ENCODE measurements around the gene TMUB2. TPM values are rescaled to one million over a fixed set of nuclear protein-coding genes. Genes with fewer than 3 reads are reported as not detected.

TMUB2 gene
- total and polyA plus RNA-seq, 7 donors, result 14.1 to 44.4 (median 20.9) TPM

DNA sequence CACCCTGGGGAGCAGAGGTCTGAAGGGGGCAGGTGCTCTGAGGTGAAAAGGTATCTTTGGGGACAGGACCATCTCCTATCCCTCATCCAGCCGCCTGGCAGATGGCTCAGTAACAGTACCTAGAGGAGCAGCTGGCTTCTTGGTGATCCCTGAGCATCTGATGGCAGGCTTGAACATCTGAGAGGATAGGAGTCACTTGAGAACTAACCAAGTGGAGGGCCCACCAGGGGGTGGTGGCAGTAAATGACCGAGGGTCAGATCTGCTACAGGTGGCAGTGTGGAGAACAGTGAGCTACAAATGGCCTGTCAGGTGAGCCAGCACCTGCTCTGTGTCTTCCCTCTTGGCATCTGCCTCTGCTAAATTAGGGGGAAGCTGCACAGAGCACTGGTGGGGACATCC, 31.3 kb upstream of the TMUB2 start:
- H3K4me1 ChIP-seq, result no peaks in the 10 kb centered on the region
- H3K27me3 ChIP-seq (ENCODE audit: insufficient read depth in 3 of 3, low read length in 2 of 3), result no peaks in the 10 kb centered on the region
- H3K36me3 ChIP-seq (ENCODE audit: insufficient read depth in 1 of 2, low read depth in 1 of 2), result no peaks in the 10 kb centered on the region
- TF ChIP-seq, protein P1, sequence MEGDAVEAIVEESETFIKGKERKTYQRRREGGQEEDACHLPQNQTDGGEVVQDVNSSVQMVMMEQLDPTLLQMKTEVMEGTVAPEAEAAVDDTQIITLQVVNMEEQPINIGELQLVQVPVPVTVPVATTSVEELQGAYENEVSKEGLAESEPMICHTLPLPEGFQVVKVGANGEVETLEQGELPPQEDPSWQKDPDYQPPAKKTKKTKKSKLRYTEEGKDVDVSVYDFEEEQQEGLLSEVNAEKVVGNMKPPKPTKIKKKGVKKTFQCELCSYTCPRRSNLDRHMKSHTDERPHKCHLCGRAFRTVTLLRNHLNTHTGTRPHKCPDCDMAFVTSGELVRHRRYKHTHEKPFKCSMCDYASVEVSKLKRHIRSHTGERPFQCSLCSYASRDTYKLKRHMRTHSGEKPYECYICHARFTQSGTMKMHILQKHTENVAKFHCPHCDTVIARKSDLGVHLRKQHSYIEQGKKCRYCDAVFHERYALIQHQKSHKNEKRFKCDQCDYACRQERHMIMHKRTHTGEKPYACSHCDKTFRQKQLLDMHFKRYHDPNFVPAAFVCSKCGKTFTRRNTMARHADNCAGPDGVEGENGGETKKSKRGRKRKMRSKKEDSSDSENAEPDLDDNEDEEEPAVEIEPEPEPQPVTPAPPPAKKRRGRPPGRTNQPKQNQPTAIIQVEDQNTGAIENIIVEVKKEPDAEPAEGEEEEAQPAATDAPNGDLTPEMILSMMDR (IDR thresholded peaks at IDR 0.05), result no peak
- no peak overlapping the region for H3K4me3 ChIP-seq
- H3K9me3 ChIP-seq, result no peaks in the 10 kb centered on the region
- ATAC-seq, result no peak
- WGBS, 3 donors, result 76 to 84% (median 81%) methylated on average over 2 of the region's 2 CpGs
- intact Hi-C loops (cut with DNase I), result no loop called here
- H3K27ac ChIP-seq, result no peak overlapping the region
- DNase-seq, result no peak

DNA sequence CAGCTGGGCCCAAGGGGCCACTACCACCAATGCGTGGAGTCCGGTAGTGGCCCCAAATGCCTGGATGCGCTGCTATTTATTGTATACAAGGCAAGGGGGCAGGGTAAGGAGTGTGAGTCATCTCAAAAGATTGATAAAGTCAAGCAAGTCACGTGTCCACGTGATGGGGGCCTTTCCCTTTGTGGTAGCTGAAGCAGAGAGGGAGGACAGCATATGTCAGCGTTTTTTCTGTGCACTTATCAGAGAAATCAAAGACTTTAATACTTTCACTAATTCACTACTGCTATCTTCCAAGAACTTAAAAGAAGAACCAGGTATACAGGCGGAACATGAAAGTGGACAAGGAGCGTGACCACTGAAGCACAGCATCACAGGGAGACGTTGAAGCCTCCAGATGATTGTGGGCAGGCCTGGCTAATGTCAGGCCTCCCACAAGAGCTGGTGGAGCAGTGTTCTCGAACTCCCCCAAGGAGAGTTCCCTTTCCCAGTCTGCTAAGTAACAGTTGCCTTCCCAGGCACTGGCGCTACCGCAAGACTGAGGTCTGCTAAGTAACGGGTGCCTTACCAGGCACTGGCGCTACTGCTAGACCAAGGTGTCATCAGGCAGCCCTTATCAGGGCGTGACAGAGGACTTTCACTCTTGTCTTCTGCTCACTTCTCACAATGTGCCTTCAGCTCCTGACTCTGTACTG, 27.1 kb upstream of the TMUB2 start:
- no peaks in the 10 kb centered on the region for H3K4me1 ChIP-seq
- 92 to 93% (median 92%) methylated on average over 15 of the region's 15 CpGs for WGBS, 3 donors
- intact Hi-C loops (cut with DNase I), result loop anchor here in 1 of 2 donors (10.0 kb wide), 1 partner anchor 215 kb away; the partner anchor contains the start of gene PPY
- no peak overlapping the region for H3K27ac ChIP-seq
- H3K9me3 ChIP-seq, result no peaks in the 10 kb centered on the region
- no peaks in the 10 kb centered on the region for H3K27me3 ChIP-seq (ENCODE audit: insufficient read depth in 3 of 3, low read length in 2 of 3)
- ATAC-seq, result no peak
- no peak overlapping the region for H3K4me3 ChIP-seq
- H3K36me3 ChIP-seq (ENCODE audit: insufficient read depth in 1 of 2, low read depth in 1 of 2), result no peaks in the 10 kb centered on the region
- TF ChIP-seq, protein P1 (IDR thresholded peaks at IDR 0.05), result no peak
- no peak for DNase-seq

DNA sequence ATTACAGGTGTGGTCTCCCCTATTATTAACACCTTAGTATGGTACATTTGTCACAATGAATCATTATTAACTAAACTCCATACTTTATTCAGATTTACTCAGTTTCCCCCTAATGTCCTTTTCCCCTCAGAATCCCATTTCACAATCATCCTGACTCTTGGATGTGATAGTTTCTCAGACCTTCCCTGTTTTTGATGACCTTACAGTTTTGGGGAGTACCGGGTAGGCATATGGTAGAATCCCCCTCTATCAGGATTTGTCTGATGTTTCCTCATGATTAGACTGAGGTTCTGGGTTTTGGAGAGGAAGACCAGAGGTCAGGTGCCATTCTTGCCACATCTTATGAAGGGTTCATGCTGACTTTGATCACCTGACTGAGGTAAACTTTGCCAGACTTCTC, 22.3 kb upstream of the TMUB2 start:
- H3K36me3 ChIP-seq (ENCODE audit: insufficient read depth in 1 of 2, low read depth in 1 of 2), result no peaks in the 10 kb centered on the region
- peaks cover 11% of the 10 kb centered on the region for H3K4me1 ChIP-seq
- DNase-seq (no peak), ATAC-seq (no peak)
- no peaks in the 10 kb centered on the region for H3K27me3 ChIP-seq (ENCODE audit: insufficient read depth in 3 of 3, low read length in 2 of 3)
- 92 to 100% (median 100%) methylated on average over 1 of the region's 1 CpG for WGBS, 3 donors
- no peak overlapping the region for H3K27ac ChIP-seq
- TF ChIP-seq, protein P1 (IDR thresholded peaks at IDR 0.05), result no peak
- H3K4me3 ChIP-seq, result no peak overlapping the region
- H3K9me3 ChIP-seq, result no peaks in the 10 kb centered on the region
- intact Hi-C loops (cut with DNase I), result loop anchor here in 1 of 2 donors (10.0 kb wide), 1 partner anchor 220 kb away; the partner anchor contains the start of gene PPY

DNA sequence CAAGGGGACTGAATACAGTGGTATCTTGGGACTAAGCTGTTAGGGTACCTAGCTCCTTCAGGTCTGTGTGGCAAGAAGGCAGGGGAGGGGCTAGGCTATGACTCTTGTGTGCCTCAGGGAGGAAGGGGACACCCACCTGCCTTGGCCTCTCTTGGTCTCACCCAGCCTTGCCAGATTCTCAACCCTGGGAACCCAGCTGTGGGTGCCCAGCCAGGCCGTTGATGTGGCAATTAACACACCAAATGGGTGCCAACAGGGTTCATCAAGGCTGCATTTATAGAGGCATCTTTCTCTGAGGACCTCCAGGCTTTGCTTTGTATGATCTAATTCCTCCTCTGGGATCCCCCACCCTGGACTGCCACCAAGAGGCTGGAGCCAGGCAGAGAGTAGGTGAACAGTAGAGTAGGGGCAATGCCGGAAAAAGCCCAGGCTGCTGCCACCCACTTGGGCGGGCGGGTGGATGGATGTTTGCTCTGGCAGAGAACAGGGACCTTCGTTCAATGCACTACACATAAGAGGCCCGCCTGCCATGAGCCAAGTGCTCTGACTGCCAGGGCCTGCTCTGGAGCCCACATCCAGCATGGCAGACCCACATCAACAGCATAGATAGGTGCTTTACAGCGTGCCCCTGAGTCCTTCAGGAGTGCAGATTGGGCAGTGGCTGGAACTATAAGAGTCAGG, 19.5 kb upstream of the TMUB2 start:
- WGBS, 3 donors, result 67 to 80% (median 70%) methylated on average over 7 of the region's 7 CpGs
- intact Hi-C loops (cut with DNase I), result loop anchor here (5.0 to 10.0 kb wide), 3 partner anchors 35 to 223 kb away; partner anchors contain the start of gene PPY (in 1 of the 2)
- peaks cover 31% of the 10 kb centered on the region for H3K4me1 ChIP-seq
- no peaks in the 10 kb centered on the region for H3K27me3 ChIP-seq (ENCODE audit: insufficient read depth in 3 of 3, low read length in 2 of 3)
- ATAC-seq (no peak), DNase-seq (no peak)
- H3K9me3 ChIP-seq, result no peaks in the 10 kb centered on the region
- no peak overlapping the region for H3K27ac ChIP-seq
- no peak overlapping the region for H3K4me3 ChIP-seq
- TF ChIP-seq, protein P1 (IDR thresholded peaks at IDR 0.05), result no peak
- H3K36me3 ChIP-seq (ENCODE audit: insufficient read depth in 1 of 2, low read depth in 1 of 2), result peaks cover 0 to 4% of the 10 kb centered on the region in 2 donors
